HCEC 1CT (cell line): Measurements from ENCODE around the gene MICAL3.
A peak's percentile ranks its signal among the peaks of the same experiment; 100 is the strongest.
"Not testable (repeated sequence)": the region's sequence is repeated elsewhere in the genome, so short reads cannot be mapped to it uniquely, and the experiment has no call there.

ENCODE experiments used
- DNase-seq: peaks from one replicate; pipeline ENCODE4 v3.0.0-alpha.2; 2017

MICAL3 gene

DNA sequence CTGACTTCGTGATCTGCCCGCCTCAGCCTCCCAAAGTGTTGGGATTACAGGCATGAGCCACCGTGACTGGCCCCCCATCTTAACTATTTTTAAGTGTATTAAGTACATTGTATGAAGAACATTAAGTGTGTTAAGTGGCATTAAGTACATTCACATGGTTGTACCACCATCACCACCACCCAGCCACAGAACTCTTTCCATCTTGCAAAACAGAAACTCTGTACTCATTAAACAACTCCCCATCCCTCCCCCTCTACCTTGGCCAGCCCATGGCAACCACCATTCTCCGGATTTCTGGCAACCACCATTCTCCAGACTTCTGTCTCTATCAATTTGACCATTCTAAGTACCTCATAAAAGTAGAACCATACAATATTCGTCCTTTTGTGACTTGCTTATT, 35.6 kb upstream of the MICAL3 start:
- DNase-seq, result no peak

DNA sequence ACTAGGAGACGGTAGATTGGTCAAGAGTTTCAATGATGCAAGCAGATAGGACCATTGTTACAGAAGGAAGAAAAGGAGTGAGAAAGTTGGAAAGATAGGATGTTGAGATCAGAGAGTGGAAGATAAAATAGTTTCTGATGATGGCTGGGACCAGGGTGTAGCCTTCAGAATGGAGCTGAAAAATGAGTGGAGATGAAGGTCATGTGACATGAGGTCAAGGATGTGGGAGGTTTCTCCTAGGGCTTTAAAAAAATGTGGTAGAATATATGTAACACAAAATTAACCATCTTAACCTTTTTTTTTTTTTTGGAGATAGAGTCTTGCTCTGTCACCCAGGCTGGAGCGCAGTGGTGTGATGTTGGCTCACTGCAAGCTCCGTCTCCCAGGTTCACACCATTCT, 35.1 kb upstream of the MICAL3 start:
- no peak for DNase-seq

DNA sequence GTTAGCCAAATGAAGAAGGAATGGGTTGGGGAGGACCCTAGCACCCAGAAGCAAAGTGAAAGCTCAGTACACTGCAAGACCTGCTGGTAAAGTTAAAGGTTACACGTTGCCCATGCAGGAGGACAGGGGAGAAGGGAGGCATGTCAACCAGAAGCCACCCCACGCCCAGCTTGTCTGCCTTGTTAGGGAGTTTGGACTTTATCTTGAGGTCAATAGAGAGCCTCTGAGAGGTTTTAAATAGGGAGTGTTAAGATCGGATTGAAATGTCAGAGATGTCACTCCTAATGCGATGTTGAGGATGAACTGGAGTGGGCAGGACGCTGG, 34.7 kb upstream of the MICAL3 start:
- no peak for DNase-seq

DNA sequence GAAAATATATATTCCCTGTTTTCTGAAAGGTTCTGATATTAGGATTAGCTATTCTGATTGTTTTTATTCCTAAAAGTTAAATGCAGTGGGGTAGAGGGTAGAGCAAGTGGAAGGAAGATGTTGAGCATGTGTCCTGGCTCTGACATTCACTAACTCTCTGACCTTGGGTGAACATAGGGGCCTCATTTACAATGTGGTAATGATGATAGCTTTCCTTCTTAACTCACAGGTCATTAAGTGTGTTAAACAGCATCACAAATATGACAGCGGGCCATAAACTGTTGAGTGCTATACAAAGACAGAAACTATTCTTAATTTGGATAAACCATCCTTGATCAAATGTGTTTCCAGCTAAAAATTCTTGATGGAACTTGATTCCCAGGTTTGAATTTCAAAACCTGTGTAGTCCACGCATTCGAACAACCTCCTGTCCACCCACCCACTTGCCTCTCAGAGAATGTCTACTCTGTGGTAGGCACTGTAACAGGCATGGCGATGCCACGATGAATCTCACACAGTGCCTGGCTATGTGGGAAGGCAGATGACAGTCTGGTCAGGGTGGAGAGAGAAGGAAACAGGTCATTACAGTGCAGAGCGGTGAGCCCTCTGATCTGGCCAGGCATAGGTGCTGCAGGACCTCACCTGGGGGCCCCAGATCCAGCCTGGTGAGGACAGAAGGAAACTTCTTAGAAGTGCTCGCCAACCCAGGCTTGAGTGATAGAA, 34.2 kb upstream of the MICAL3 start:
- no peak for DNase-seq

DNA sequence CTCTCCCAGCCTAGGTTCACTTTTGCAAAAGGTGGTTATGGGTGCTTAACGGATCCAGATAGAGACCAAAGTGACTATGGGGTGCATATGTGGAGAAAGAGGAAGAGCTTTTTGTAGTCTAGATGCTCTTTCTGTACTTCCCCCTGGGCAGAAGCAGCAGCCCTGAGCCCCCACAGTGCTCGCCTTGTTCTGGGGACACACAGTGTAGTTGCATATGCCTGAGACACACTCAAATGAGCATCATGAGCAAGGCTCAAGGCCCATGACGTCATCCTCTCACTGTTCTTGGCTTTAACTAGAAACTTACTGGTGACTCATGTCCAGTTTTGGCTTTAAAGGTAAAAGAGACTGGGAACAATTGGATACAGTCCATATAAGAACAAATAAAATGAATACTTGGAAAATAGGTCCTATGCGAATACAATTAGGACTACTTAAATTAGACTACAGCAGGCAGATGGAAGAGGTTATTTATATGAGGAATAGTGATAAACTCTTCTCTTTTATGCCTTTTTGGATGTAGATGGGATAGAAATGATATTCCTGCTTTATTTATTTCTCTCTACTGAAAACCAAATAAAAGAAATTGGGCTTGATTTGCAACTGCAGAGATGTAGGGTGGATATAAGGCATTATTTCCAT, 33.3 kb upstream of the MICAL3 start:
- peak; percentile 96 for DNase-seq

DNA sequence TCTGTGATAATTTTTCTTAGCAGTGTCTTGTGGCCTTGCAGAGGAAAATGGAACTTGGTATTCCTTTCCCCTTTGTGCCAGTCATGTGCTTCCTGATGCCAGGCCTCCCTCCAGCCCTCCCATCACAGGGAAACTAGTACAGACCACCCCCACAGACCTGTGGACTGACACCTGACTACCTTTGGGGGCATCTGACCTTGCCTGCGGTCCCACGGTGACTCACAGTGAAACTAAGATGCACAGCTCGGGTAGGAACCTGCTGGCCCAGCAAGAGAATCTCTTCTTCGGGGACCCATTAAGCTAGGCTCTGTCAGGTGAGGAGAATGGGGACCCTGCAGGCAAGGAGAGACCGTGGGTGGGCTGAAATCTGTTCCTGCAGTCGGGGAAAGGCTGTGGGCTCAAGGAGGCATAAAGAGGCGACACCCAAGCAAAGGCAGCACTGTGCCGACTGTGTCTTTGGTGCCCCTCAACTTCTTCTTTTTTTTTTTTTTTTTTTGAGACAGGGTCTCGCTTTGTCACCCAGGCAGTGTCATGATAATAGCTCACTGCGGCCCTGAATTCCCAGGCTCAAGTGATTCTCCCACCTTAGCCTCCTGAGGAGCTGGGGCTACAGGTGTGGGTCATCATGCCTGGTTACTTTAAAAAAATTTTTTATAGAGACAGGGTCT, 32.6 kb upstream of the MICAL3 start:
- no peak for DNase-seq

DNA sequence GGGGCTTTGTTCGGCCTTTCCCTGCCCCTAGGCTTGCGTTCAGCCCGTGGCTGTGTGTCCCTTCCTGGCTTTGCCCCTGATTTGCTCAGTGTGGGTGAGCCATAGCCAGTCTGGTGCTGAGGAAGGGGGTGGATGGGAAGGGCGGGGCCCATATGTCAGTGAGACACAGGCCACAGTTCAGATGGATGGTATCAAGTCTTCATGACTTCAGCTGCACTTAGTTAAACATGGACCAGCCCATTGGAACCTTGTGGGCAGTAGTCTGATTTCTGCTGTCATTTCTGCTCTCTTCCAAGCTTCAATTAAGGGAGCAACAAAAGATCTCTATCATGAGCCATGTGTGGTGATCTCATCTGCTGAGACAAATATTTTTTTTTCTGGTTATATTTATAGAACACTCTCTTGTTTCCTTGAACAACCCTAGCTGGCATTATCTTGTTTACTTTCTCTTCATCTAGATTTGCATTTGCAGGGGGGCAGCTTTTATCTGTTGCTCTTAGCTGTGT, 31.9 kb upstream of the MICAL3 start:
- DNase-seq, result peak; percentile 63

DNA sequence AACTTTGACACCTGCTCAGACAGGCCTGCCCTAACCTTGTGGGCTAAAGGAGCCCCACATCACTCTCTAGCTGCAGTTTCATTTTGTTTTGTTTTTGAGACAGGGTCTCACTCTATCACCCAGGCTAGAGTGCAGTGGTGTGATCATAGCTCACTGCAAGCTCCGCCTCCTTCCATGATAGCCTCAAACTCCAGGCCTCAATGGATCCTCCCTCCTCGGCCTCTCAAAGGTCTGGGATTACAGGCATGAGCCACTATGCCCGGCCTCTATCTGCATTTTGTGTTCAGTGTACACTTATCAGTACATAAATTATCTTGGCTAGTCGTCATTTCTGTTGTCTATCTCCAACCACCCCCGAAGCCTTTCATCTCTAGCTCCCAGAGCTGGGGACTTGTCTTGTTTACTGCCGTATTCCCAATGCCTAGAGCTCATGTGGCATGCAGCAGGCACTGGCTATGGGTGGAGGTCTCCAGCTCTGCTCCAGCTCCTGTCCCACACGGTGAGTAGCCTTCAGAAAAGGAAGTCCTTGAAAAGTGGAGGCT, 31.3 kb upstream of the MICAL3 start:
- DNase-seq, result no peak

DNA sequence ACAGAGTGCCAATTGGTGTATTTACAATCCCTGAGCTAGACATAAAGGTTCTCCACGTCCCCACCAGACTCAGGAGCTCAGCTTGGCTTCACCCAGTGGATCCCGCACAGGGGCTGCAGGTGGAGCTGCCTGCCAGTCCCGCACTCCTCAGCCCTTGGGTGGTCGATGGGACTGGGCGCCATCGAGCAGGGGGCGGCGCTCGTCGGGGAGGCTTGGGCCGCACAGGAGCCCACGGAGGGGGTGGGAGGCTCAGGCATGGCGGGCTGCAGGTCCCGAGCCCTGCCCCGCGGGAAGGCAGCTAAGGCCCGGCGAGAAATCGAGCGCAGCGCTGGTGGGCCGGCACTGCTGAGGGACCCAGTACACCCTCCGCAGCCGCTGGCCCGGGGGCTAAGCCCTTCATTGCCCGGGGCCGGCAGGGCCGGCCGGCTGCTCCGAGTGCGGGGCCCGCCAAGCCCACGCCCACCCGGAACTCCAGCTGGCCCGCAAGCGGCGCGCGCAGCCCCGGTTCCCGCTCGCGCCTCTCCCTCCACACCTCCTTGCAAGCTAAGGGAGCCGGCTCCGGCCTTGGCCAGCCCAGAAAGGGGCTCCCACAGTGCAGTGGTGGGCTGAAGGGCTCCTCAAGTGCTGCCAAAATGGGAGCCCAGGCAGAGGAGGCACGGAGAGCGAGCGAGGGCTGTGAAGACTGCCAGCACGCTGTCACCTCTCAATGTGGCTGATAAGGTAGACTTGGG, 29.0 kb upstream of the MICAL3 start:
- DNase-seq, result not testable (repeated sequence)

DNA sequence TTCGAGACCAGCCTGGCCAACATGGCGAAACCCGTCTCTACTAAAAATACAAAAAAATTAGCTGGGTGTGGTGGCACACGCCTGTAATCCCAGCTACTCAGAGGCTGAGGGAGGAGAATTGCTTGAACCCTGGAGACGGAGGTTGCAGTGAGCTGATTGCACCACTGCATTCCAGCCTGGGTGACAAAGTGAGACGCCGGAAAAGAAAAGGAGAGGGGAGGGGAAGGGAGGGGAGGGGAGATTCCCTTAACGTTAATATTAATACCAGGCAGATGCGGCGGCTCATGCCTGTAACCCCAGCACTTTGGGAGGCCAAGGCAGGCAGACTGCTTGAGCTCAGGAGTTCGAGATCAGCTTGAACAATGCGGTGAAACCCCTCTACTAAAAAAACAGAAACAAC, 26.8 kb upstream of the MICAL3 start:
- DNase-seq, result not testable (repeated sequence)

DNA sequence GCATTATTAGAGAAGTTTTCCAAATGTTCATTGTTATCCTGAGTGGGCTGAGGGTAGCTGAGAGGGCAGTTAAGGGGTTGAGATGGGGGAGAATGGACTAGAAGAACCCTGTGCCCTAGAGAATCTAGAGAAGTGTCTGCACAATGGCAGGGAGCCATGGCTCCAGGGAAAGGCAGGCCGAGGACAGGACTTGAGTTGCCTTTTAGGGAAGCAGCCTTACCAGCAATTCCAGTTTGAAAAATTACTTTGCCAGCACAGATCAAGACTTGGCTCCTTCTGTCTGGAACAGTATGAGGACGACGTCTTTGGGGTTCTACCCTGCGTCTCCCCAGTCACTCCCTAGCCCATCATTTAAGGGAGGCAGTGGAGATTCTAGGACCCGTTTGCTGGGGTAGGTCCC, 25.7 kb upstream of the MICAL3 start:
- no peak for DNase-seq

DNA sequence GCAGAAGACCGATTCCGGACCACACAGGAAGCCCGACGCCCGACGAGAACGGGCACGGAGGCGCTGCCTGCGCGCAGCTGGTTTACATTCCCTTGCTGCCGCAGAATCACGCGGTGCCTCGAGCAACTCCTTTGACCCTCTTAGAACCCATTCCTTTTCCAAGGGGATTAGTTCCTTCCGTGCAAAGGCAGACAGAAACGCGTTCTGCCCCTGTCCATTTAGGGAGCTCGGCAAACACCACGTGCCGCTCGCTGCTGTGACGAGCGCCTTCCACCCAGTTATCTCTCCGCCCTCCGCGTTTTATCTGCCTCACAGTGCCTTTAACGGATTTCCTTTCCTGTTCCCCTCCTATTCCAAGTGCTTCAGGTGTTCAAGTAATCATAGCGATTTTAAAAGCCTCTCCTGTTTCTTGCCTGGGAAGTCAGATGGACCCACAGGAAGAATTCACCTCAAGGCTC, 24.1 kb upstream of the MICAL3 start:
- peak; percentile 67 for DNase-seq

DNA sequence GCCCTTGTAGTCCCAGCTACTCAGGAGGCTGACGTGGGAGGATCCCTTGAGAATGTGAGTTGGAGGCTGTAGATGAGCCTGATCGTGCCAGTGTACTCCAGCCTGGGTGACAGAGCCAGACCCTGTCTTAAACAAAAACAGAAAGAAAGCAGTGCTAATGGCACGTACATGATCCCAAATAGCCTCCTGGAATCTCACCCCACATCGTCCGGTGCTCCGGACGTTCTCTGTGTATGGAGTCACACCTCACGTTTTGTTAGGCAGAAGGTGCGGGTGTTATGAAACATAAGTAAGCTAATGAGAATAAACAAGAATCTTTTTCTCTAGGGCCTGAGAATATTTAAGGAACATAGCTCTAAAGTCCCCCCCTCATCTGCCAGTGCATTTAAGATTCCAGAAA, 23.7 kb upstream of the MICAL3 start:
- no peak for DNase-seq

DNA sequence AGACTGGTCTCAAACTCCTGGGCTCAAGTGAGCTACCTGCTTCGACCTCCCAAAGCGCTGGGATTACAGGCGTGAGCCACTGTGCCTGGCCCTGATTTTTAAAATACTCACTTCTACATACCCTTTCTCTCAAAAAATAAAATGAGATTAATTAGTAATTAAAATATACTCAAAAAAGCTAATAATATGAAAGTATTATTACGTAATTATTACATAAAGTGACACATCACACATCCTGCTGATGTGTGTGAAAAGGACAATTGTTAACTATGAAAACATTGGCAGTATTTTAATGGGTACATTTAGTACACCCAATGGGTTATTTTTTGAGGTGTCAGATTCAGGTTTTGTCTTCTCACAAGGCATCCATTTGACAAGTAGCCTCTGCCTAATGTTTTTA, 21.4 kb upstream of the MICAL3 start:
- DNase-seq, result no peak

DNA sequence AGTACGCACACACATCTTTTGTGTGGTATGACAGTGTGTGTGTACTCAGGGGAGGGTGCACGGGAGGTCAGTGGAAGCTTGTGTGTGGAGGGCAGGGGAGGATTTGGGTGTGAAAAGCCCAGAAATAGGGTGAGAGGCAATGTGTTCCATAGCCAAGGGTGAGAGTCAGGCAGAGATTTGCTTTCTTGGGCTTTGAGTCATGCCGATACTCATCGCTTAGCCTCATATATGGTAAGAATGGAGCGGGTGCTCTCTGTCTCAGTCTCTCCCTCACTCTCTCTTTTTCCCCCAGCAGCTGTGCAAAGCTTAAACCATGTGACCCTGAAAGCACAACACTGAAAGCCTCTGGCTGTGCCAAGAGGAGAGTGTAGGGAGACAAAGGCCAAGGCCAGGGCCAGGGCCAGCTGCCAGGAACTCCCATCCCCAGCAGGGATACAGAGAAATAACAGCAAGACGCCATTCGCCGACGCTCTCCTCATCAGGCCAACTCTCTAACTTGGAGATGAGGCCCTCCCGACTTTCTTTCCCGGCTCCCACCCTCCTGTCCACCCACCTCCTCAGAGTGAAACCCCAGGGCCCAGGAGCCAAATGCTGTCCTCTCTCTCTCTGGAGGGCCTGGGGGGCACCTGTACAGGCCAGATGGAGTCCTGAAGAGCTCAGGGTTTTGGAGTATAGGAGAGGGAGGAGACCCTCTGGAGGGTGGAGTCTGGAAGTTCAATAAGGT, 20.3 kb upstream of the MICAL3 start:
- peak; percentile 70 for DNase-seq

DNA sequence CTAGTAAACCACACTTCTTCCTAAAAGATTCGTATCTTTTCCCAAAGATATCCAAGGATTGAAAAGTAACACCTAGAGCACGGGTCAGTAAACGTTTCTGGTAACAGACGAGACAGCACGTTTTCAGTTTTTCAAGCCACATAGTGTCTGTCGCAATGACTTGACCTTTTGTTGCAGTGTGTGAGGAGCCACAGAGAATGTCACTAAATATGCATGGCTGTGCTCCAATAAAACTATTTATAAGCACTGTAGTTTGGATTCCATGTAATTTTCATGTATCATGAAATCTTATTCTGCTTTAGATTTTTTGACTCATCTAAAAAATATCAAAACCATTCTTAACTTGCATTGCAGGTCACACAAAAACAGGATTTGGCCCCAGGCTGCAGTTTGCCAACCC, 18.3 kb upstream of the MICAL3 start:
- no peak for DNase-seq

DNA sequence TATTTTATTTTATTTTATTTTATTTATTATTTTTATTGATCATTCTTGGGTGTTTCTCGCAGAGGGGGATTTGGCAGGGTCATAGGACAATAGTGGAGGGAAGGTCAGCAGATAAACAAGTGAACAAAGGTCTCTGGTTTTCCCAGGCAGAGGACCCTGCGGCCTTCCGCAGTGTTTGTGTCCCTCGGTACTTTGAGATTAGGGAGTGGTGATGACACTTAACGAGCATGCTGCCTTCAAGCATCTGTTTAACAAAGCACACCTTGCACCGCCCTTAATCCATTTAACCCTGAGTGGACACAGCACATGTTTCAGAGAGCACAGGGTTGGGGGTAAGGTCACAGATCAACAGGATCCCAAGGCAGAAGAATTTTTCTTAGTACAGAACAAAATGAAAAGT, 16.5 kb upstream of the MICAL3 start:
- DNase-seq, result not testable (repeated sequence)

DNA sequence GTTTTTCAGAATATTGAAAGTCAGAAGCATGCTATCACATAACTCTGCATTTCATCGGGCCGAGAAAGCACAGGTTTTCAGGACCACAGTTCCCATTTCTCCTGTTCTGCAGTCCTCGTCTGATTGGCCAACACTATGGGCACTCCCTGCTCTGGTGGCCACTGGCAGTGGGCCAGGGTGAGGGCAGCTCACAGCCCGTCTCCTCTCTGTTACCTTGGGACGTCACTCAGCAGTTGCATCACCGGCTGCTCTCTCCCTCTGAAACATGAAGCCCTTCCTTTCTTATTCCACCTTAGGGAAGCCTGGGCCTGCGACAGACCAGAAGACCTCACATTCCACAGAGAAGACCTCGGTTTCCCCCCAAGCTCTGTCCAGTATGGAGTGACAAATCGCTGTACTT, 11.4 kb upstream of the MICAL3 start:
- no peak for DNase-seq

DNA sequence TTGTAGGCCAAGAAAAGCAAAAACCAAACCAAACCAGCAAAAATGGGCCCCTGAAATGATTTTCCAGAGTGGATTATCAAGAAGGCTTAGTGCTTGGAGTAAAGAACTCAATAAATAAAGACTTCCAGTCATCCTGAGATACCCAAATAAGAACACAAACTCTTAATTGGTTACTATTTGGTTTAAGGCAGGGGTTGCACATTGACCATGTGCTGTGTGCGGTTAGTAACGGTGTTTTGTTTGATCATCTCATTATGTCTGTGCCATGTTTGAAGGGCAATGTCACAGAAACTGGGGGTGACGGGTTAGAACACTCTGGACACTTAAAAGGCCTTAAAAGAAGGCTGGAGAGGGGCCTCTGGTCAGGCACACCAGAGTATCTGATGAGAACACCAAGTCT, 9.7 kb upstream of the MICAL3 start:
- DNase-seq, result no peak

DNA sequence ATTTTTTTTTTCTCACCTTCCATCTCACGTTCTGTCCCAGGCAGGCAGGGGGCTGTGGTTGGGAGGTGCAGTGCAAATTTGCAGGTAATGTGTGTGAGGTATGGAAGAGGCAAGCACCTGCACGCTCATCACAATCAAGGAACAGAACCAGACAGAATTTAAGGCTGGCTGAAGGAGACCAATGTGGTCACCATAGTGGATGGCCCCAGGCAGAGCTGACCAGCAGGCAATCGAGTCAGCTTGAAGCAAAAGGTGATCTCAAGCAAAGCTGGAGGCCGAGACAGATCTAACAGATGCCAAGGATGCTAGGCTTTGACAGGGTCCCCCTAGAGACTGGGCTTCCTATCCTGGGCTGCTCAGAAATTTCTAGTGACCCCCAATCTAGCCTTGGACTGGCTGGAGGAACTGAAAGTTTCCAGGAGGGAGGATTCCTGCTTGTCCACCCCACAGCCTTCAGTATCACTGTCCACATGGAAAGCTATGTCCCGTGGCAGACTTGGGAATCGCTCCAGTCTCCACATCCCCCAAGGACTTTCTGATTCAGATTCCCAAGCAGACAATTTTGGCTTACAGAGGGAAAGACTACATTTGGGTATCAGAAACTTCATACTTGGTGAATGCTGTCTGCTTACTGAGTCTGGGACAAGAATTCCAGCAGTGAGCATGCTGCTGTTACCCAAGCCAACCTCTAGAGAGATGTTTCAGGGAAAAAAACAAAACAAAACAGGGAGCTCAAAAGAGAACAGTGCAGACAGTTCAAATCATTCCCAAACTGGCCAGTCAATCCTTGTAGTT, 9.0 kb upstream of the MICAL3 start:
- peak; percentile 37 for DNase-seq

DNA sequence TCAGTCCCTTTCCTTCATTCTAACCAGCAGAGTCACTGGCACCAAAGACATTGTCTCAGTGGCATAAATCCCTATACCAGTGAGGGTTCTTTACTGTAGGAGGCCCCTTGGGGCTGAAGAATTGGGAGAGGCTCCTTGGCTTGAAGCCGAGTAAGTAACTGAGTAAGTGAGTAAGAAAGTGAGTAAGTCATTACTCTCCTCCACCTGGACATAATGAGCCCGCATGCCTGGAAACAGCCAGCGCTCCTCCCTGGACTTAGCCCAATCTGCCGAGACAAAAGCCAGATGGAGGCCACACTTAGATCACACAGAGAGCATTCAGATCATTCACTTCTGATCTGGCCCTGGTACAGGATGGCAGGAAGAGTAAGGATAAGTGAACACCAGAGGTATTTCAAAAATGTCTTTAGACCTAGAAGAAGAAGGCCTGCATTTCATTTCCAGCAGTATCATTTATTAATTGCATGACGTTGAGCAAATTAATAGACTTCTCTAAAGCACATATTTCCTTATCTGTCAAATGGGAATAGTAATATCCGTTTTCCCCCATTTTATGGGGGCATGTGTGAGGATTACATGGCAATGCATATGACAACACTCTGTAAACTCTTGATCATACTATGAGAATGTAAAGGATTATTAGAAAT, 8.2 kb upstream of the MICAL3 start:
- peak; percentile 96 for DNase-seq
